Liver (tissue), 9 donors: ENCODE data around the gene COA8. TPM values are rescaled to one million over a fixed set of nuclear protein-coding genes. Genes with fewer than 3 reads are reported as not detected.

Source experiments
- DNase-seq: peaks from one replicate; pipeline ENCODE4 v3.0.0-alpha.2; 2017; ENCODE audit warnings: low spot score
- H3K27ac ChIP-seq, 2 donors: one replicate each; pipeline ENCODE4 v1.7.0; 2013; ENCODE audit warnings: inconsistent platforms in 2 of 2, low read length in 2 of 2, control low read depth in 1 of 2, low read depth in 1 of 2, mild to moderate bottlenecking in 1 of 2
- H3K27me3 ChIP-seq, 4 donors: one replicate each; pipeline versions ENCODE4 v1.6.1 to v1.7.0; 2013; ENCODE audit warnings: low read length in 3 of 4, inconsistent platforms in 1 of 4, mild to moderate bottlenecking in 1 of 4, moderate library complexity in 1 of 4; ENCODE audit not compliant: control insufficient read depth in 4 of 4, insufficient read depth in 4 of 4
- H3K36me3 ChIP-seq, 4 donors: one replicate each; pipeline versions ENCODE4 v1.6.1 to v1.7.0; 2013; ENCODE audit warnings: low read length in 3 of 4, mild to moderate bottlenecking in 3 of 4, low read depth in 1 of 4, moderate library complexity in 1 of 4; ENCODE audit not compliant: control insufficient read depth in 4 of 4, insufficient read depth in 3 of 4
- H3K4me1 ChIP-seq, 4 donors: one replicate each; pipeline versions ENCODE4 v1.6.1 to v1.7.0; 2013; ENCODE audit warnings: low read length in 3 of 4, mild to moderate bottlenecking in 3 of 4, moderate library complexity in 1 of 4; ENCODE audit not compliant: control insufficient read depth in 4 of 4, insufficient read depth in 4 of 4
- H3K4me3 ChIP-seq, 3 donors: one replicate each; pipeline versions ENCODE4 v1.6.1 to v1.7.0; 2013; ENCODE audit warnings: low read length in 3 of 3, control low read depth in 1 of 3, low read depth in 1 of 3, mild to moderate bottlenecking in 1 of 3
- H3K9ac ChIP-seq, 2 donors: one replicate each; pipeline ENCODE4 v1.7.0; 2013; ENCODE audit warnings: low read length in 2 of 2, mild to moderate bottlenecking in 2 of 2, moderate library complexity in 2 of 2, control low read depth in 1 of 2, low read depth in 1 of 2
- H3K9me3 ChIP-seq, 4 donors: one replicate each; pipeline versions ENCODE4 v1.6.1 to v1.7.0; 2013; ENCODE audit warnings: low read length in 3 of 4; ENCODE audit not compliant: control insufficient read depth in 4 of 4
- CTCF ChIP-seq: fragments of 150-350 bp; IDR thresholded peaks from 2 replicates; pipeline ENCODE4 v1.5.1; 2017; ENCODE audit warnings: improper control_type of control experiment, low read depth, low read length; ENCODE audit not compliant: missing input control
- EGR1 ChIP-seq, 2 donors: IDR thresholded peaks; 2 replicates each; pipeline ENCODE4 v1.6.1; 2016 to 2018; ENCODE audit warnings: antibody characterized with exemption in 2 of 2, low read depth in 2 of 2
- FOXA1 ChIP-seq: IDR thresholded peaks from 2 replicates; pipeline ENCODE4 v1.6.1; 2016; ENCODE audit warnings: antibody characterized with exemption
- GABPA ChIP-seq, 2 donors: IDR thresholded peaks in 1 of 2; conservative IDR thresholded peaks in 1 of 2; 2 replicates each; pipeline ENCODE4 v1.6.1; 2016; ENCODE audit warnings: antibody characterized with exemption in 2 of 2, mild to moderate bottlenecking in 1 of 2, moderate library complexity in 1 of 2
- HNF4A ChIP-seq, 2 donors: conservative IDR thresholded peaks; 2 replicates each; pipeline ENCODE4 v1.6.1; 2016; ENCODE audit warnings: antibody characterized with exemption in 2 of 2, mild to moderate bottlenecking in 2 of 2
- HNF4G ChIP-seq: IDR thresholded peaks from 2 replicates; pipeline ENCODE4 v1.6.1; 2016; ENCODE audit warnings: antibody characterized with exemption
- JUND ChIP-seq, 2 donors: IDR thresholded peaks; 2 replicates each; pipeline ENCODE4 v1.6.1; 2016; ENCODE audit warnings: antibody characterized with exemption in 2 of 2
- NR2F2 ChIP-seq: IDR thresholded peaks from 2 replicates; pipeline ENCODE4 v1.6.1; 2016; ENCODE audit warnings: antibody characterized with exemption
- RAD21 ChIP-seq, 2 donors: IDR thresholded peaks; 2 replicates each; pipeline ENCODE4 v1.6.1; 2016; ENCODE audit warnings: antibody characterized with exemption in 2 of 2, mild to moderate bottlenecking in 2 of 2
- REST ChIP-seq: IDR thresholded peaks from 2 replicates; pipeline ENCODE4 v1.6.1; 2016; ENCODE audit warnings: antibody characterized with exemption, mild to moderate bottlenecking
- RXRA ChIP-seq, 2 donors: IDR thresholded peaks; 2 replicates each; pipeline ENCODE4 v1.6.1; 2017 to 2018; ENCODE audit warnings: antibody characterized with exemption in 2 of 2, mild to moderate bottlenecking in 1 of 2
- SP1 ChIP-seq: IDR thresholded peaks from 2 replicates; pipeline ENCODE4 v1.6.1; 2018; ENCODE audit warnings: antibody characterized with exemption, mild to moderate bottlenecking
- TAF1 ChIP-seq: conservative IDR thresholded peaks from 2 replicates; pipeline ENCODE4 v1.6.1; 2016; ENCODE audit warnings: antibody characterized with exemption, mild to moderate bottlenecking
- YY1 ChIP-seq: IDR thresholded peaks from 2 replicates; pipeline ENCODE4 v1.6.1; 2016; ENCODE audit warnings: antibody characterized with exemption, mild to moderate bottlenecking
- WGBS: extraction: QIAGEN DNeasy Blood & Tissue Kit; methylation state at CpG from one replicate; pipeline ENCODE4 v1.1.7; 2013; 5-methylcytosine and 5-hydroxymethylcytosine counted together
- polyA plus RNA-seq, 2 donors: library from polyadenylated mRNA; stranded (reverse) in 1 of 2; unstranded in 1 of 2; fragments of 200-250 nt in 1 of 2; fragments of >200 nt in 1 of 2; fragmentation: Nextera tagmentation in 1 of 2; extraction: Ambion mirVana in 1 of 2; gene quantifications; one replicate each; pipeline versions ENCODE4 v1.2.1 to v1.2.3, GENCODE V29; 2013 to 2015
- total RNA-seq, 2 donors: library from RNA; depleted of rRNA; stranded (reverse); fragments of >200 nt; gene quantifications; one replicate each; pipeline ENCODE4 v1.2.3, GENCODE V29; 2014
- TF ChIP-seq, protein P1 (sequence below): IDR thresholded peaks from 2 replicates; pipeline ENCODE4 v1.6.1; 2016; ENCODE audit warnings: antibody characterized with exemption
- TF ChIP-seq, protein P2 (sequence below): IDR thresholded peaks from 2 replicates; pipeline ENCODE4 v1.6.1; 2016; ENCODE audit warnings: antibody characterized with exemption
- TF ChIP-seq, protein P3 (sequence below): IDR thresholded peaks from 2 replicates; pipeline ENCODE4 v1.6.1; 2016; ENCODE audit warnings: antibody characterized with exemption
- donor health status: healthy.
- donor health status: healthy.
- donor health status: healthy.
- donor health status: healthy.
- donor health status: healthy.

Gene COA8
- total and polyA plus RNA-seq, 4 donors: 8.3 to 35.5 (median 17.0) TPM

- H3K4me3 ChIP-seq: peak overlapping the region; percentile 82 to 98 (median 98)
- H3K27me3 ChIP-seq: no peaks in the 10 kb centered on the region
- peak overlapping the region; percentile 88 to 94 for H3K27ac ChIP-seq
- peaks cover 1 to 17% (median 6%) of the 10 kb centered on the region in 4 donors for H3K36me3 ChIP-seq
- 10% methylated on average over 36 of the region's 36 CpGs for WGBS
- TF ChIP-seq YY1 (no peak), HNF4A (conservative IDR thresholded peaks at IDR 0.05) (no peak), RXRA (IDR thresholded peaks at IDR 0.05) (no peak), RAD21 (IDR thresholded peaks at IDR 0.05) (no peak), SP1 (no peak), CTCF (no peak), FOXA1 (no peak), REST (no peak), JUND (IDR thresholded peaks at IDR 0.05) (no peak), NR2F2 (no peak), TAF1 (no peak), EGR1 (IDR thresholded peaks at IDR 0.05; ENCODE audit: low read depth in 2 of 2) (no peak), GABPA (IDR thresholded peaks at IDR 0.05 in 1 of 2, conservative IDR thresholded peaks at IDR 0.05 in 1 of 2) (no peak), HNF4G (no peak)
- TF ChIP-seq, protein P1, sequence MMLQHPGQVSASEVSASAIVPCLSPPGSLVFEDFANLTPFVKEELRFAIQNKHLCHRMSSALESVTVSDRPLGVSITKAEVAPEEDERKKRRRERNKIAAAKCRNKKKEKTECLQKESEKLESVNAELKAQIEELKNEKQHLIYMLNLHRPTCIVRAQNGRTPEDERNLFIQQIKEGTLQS: no peak
- TF ChIP-seq, protein P2, sequence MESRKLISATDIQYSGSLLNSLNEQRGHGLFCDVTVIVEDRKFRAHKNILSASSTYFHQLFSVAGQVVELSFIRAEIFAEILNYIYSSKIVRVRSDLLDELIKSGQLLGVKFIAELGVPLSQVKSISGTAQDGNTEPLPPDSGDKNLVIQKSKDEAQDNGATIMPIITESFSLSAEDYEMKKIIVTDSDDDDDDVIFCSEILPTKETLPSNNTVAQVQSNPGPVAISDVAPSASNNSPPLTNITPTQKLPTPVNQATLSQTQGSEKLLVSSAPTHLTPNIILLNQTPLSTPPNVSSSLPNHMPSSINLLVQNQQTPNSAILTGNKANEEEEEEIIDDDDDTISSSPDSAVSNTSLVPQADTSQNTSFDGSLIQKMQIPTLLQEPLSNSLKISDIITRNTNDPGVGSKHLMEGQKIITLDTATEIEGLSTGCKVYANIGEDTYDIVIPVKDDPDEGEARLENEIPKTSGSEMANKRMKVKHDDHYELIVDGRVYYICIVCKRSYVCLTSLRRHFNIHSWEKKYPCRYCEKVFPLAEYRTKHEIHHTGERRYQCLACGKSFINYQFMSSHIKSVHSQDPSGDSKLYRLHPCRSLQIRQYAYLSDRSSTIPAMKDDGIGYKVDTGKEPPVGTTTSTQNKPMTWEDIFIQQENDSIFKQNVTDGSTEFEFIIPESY: no peak
- TF ChIP-seq, protein P3, sequence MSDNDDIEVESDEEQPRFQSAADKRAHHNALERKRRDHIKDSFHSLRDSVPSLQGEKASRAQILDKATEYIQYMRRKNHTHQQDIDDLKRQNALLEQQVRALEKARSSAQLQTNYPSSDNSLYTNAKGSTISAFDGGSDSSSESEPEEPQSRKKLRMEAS: no peak
- no peaks in the 10 kb centered on the region for H3K9me3 ChIP-seq
- H3K4me1 ChIP-seq: peaks cover 2 to 57% (median 39%) of the 10 kb centered on the region in 4 donors
- peak overlapping the region; percentile 22 to 42 for H3K9ac ChIP-seq
- DNase-seq: peak; percentile 43
Observed at GRCh38 chr14:103561381-103562178, 1.2 kb upstream of the COA8 start.
